HEK293 (cell line): ENCODE data around the gene FAM199X.
A peak's percentile ranks its signal among the peaks of the same experiment; 100 is the strongest.

Experiments used
- CTCF ChIA-PET: fragments of 350-600 bp; formaldehyde crosslinking; extraction: SDS; loops from one replicate; lab custom pipeline; 2021; ENCODE audit warnings: antibody characterized with exemption; lab: Yijun Ruan, JAX
- POLR2A ChIA-PET: fragments of 300-600 bp; formaldehyde crosslinking; extraction: SDS; loops from one replicate; lab custom pipeline; 2020; ENCODE audit warnings: antibody characterized with exemption, inconsistent platforms; lab: Yijun Ruan, JAX
- H3K27ac ChIP-seq: fragments of 200-500 bp; sonication (Bioruptor generic); 2 replicates; pipeline ENCODE4 v1.5.1; 2014; ENCODE audit warnings: low read depth, low read length, control low read depth, inconsistent platforms; ENCODE audit errors: extremely low read depth
- H3K36me3 ChIP-seq, 2 experiments: fragments of 200-500 bp in 1 of 2; sonication (Bioruptor generic) in 1 of 2; 1 replicate in 1 of 2; 2 replicates in 1 of 2; pipeline ENCODE4 v1.5.1; 2014 to 2017; ENCODE audit warnings: inconsistent platforms in 2 of 2, low read length in 2 of 2; ENCODE audit not compliant: control insufficient read depth in 2 of 2, insufficient read depth in 1 of 2
- H3K4me1 ChIP-seq: fragments of 200-500 bp; sonication (Bioruptor generic); 2 replicates; pipeline ENCODE4 v1.5.1; 2014; ENCODE audit warnings: mild to moderate bottlenecking, low read length, inconsistent platforms; ENCODE audit not compliant: control insufficient read depth, insufficient read depth
- H3K4me3 ChIP-seq: 2 replicates; pipeline ENCODE4 v1.5.1; 2011; ENCODE audit warnings: low read depth, mild to moderate bottlenecking, control low read depth, low read length, moderate library complexity
- H3K9me3 ChIP-seq: fragments of 200-500 bp; sonication (Bioruptor generic); 2 replicates; pipeline ENCODE4 v1.5.1; 2014; ENCODE audit warnings: low read depth, low read length, inconsistent platforms; ENCODE audit not compliant: control insufficient read depth, insufficient read depth
- GLI2 ChIP-seq: fragments of 450-650 bp; formaldehyde crosslinking; IDR thresholded peaks from 2 replicates; pipeline ENCODE4; 2017; ENCODE audit warnings: missing biosample characterization, missing genetic modification characterization, low read depth, borderline replicate concordance
- INSM2 ChIP-seq: fragments of 450-650 bp; formaldehyde crosslinking; IDR thresholded peaks from 2 replicates; pipeline ENCODE4 v1.5.1; 2016; ENCODE audit warnings: missing biosample characterization, missing genetic modification characterization
- OSR2 ChIP-seq: fragments of 450-650 bp; formaldehyde crosslinking; IDR thresholded peaks from 2 replicates; pipeline ENCODE4 v1.5.1; 2016; ENCODE audit warnings: missing biosample characterization, missing genetic modification characterization
- PBX3 ChIP-seq: sonication (generic); formaldehyde crosslinking; IDR thresholded peaks from 2 replicates; pipeline ENCODE4 v1.8.1; 2022; ENCODE audit warnings: mild to moderate bottlenecking, moderate library complexity, missing genetic modification reagents
- SP3 ChIP-seq: fragments of 450-650 bp; formaldehyde crosslinking; IDR thresholded peaks from 2 replicates; pipeline ENCODE4 v1.5.1; 2016; ENCODE audit warnings: missing biosample characterization, missing genetic modification characterization
- ZBTB17 ChIP-seq: fragments of 450-650 bp; formaldehyde crosslinking; IDR thresholded peaks from 2 replicates; pipeline ENCODE4 v1.5.1; 2016; ENCODE audit warnings: missing biosample characterization, missing genetic modification characterization
- ZEB2 ChIP-seq: fragments of 450-650 bp; formaldehyde crosslinking; IDR thresholded peaks from 2 replicates; pipeline ENCODE4 v1.5.1; 2016; ENCODE audit warnings: missing biosample characterization, missing genetic modification characterization
- ZNF112 ChIP-seq: fragments of 450-650 bp; formaldehyde crosslinking; IDR thresholded peaks from 2 replicates; pipeline ENCODE4 v1.5.0; 2017; ENCODE audit warnings: missing biosample characterization, missing genetic modification characterization
- ZNF121 ChIP-seq: fragments of 450-650 bp; formaldehyde crosslinking; IDR thresholded peaks from 2 replicates; pipeline ENCODE4 v1.5.1; 2016; ENCODE audit warnings: missing biosample characterization, missing genetic modification characterization
- ZNF266 ChIP-seq: fragments of 450-650 bp; formaldehyde crosslinking; IDR thresholded peaks from 2 replicates; pipeline ENCODE4 v1.5.1; 2016; ENCODE audit warnings: missing biosample characterization, missing genetic modification characterization, low read depth
- ZNF394 ChIP-seq: fragments of 450-650 bp; formaldehyde crosslinking; IDR thresholded peaks from 2 replicates; pipeline ENCODE4 v1.5.1; 2016; ENCODE audit warnings: missing biosample characterization, missing genetic modification characterization, mild to moderate bottlenecking, moderate library complexity, borderline replicate concordance
- ZNF571 ChIP-seq: fragments of 450-650 bp; formaldehyde crosslinking; IDR thresholded peaks from 2 replicates; pipeline ENCODE4 v1.5.0; 2017; ENCODE audit warnings: missing biosample characterization, missing genetic modification characterization
- ZSCAN30 ChIP-seq: fragments of 450-650 bp; IDR thresholded peaks from 2 replicates; pipeline ENCODE4 v1.5.1; 2018; ENCODE audit warnings: missing biosample characterization, mild to moderate bottlenecking, missing genetic modification characterization, moderate library complexity
- TF ChIP-seq, protein P1 (sequence below): fragments of 450-650 bp; IDR thresholded peaks from 2 replicates; pipeline ENCODE4 v1.5.1; 2018; ENCODE audit warnings: missing biosample characterization, mild to moderate bottlenecking, missing genetic modification characterization
- TF ChIP-seq, protein P2 (sequence below): fragments of 450-650 bp; formaldehyde crosslinking; IDR thresholded peaks from 2 replicates; pipeline ENCODE4 v1.5.1; 2016; ENCODE audit warnings: missing biosample characterization, missing genetic modification characterization
- TF ChIP-seq, protein P3 (sequence below): fragments of 450-650 bp; formaldehyde crosslinking; IDR thresholded peaks from 2 replicates; pipeline ENCODE4 v1.5.1; 2016; ENCODE audit warnings: missing biosample characterization, missing genetic modification characterization
- TF ChIP-seq, protein P4 (sequence below): fragments of 450-650 bp; formaldehyde crosslinking; IDR thresholded peaks from 2 replicates; pipeline ENCODE4 v1.5.0; 2017; ENCODE audit warnings: missing biosample characterization, missing genetic modification characterization, borderline replicate concordance
- TF ChIP-seq, protein P5 (sequence below): fragments of 450-650 bp; formaldehyde crosslinking; IDR thresholded peaks from 2 replicates; pipeline ENCODE4 v1.5.1; 2017; ENCODE audit warnings: missing biosample characterization, missing genetic modification characterization

FAM199X gene

GRCh38 chrX:104118765-104119164 is 47.5 kb upstream of the FAM199X start:
- POLR2A ChIA-PET: no interaction called here
- CTCF ChIA-PET: interaction anchor here (2.7 kb wide), 1 partner anchor 18 kb away, joined by 22 read pairs; no protein-coding TSS in a partner anchor
- TF ChIP-seq, protein P1, sequence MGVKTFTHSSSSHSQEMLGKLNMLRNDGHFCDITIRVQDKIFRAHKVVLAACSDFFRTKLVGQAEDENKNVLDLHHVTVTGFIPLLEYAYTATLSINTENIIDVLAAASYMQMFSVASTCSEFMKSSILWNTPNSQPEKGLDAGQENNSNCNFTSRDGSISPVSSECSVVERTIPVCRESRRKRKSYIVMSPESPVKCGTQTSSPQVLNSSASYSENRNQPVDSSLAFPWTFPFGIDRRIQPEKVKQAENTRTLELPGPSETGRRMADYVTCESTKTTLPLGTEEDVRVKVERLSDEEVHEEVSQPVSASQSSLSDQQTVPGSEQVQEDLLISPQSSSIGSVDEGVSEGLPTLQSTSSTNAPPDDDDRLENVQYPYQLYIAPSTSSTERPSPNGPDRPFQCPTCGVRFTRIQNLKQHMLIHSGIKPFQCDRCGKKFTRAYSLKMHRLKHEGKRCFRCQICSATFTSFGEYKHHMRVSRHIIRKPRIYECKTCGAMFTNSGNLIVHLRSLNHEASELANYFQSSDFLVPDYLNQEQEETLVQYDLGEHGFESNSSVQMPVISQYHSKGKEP (tag by site-specific recombination): peak; percentile 44; the same call in 1 of the 2 replicates
- TF ChIP-seq, protein P2, sequence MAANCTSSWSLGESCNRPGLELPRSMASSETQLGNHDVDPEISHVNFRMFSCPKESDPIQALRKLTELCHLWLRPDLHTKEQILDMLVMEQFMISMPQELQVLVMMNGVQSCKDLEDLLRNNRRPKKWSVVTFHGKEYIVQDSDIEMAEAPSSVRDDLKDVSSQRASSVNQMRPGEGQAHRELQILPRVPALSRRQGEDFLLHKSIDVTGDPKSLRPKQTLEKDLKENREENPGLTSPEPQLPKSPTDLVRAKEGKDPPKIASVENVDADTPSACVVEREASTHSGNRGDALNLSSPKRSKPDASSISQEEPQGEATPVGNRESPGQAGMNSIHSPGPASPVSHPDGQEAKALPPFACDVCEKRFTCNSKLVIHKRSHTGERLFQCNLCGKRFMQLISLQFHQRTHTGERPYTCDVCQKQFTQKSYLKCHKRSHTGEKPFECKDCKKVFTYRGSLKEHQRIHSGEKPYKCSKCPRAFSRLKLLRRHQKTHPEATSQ (tag by site-specific recombination): no peak
- TF ChIP-seq ZBTB17 (peak; percentile 46; the same call in 1 of the 2 replicates), ZEB2 (tag by site-specific recombination) (no peak)
- no peak overlapping the region for H3K27ac ChIP-seq
- H3K4me3 ChIP-seq: no peak overlapping the region
- H3K4me1 ChIP-seq: no peaks in the 10 kb centered on the region
- H3K36me3 ChIP-seq: no peaks in the 10 kb centered on the region
- no peaks in the 10 kb centered on the region; the same call in 1 of the 2 replicates for H3K9me3 ChIP-seq

GRCh38 chrX:104122829-104123228 is 43.4 kb upstream of the FAM199X start:
- H3K4me3 ChIP-seq: no peak overlapping the region
- ChIA-PET CTCF (interaction anchor here (0.6 to 1.6 kb wide), 2 partner anchors 14 to 262 kb away, joined by 3 to 9 read pairs; no protein-coding TSS in a partner anchor), POLR2A (no interaction called here)
- H3K4me1 ChIP-seq: no peaks in the 10 kb centered on the region
- H3K36me3 ChIP-seq: no peaks in the 10 kb centered on the region
- no peak overlapping the region for H3K27ac ChIP-seq
- H3K9me3 ChIP-seq: no peaks in the 10 kb centered on the region; the same call in 1 of the 2 replicates
- TF ChIP-seq ZNF121 (tag by site-specific recombination): no peak
- no peak for TF ChIP-seq ZNF112 (tag by site-specific recombination)
- TF ChIP-seq, protein P3, sequence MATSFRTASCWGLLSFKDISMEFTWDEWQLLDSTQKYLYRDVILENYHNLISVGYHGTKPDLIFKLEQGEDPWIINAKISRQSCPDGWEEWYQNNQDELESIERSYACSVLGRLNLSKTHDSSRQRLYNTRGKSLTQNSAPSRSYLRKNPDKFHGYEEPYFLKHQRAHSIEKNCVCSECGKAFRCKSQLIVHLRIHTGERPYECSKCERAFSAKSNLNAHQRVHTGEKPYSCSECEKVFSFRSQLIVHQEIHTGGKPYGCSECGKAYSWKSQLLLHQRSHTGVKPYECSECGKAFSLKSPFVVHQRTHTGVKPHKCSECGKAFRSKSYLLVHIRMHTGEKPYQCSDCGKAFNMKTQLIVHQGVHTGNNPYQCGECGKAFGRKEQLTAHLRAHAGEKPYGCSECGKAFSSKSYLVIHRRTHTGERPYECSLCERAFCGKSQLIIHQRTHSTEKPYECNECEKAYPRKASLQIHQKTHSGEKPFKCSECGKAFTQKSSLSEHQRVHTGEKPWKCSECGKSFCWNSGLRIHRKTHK (tag by site-specific recombination): no peak
- no peak for TF ChIP-seq OSR2 (tag by site-specific recombination)
- no peak for TF ChIP-seq GLI2
- TF ChIP-seq SP3: no peak
- TF ChIP-seq ZNF394 (tag by site-specific recombination): no peak
- TF ChIP-seq ZNF266: no peak
- no peak for TF ChIP-seq INSM2

- Histone ChIP-seq H3K27ac (no peak overlapping the region), H3K4me1 (no peaks in the 10 kb centered on the region), H3K36me3 (peaks cover 0 to 18% of the 10 kb centered on the region in 2 experiments; a peak in 1 of 3 replicates), H3K4me3 (no peak overlapping the region), H3K9me3 (no peaks in the 10 kb centered on the region)
- POLR2A ChIA-PET: no interaction called here
- CTCF ChIA-PET: interaction anchor here (0.7 to 2.2 kb wide), 3 partner anchors 9 to 14 kb away, joined by 3 to 10 read pairs (median 10); no protein-coding TSS in a partner anchor
- TF ChIP-seq PBX3 (CRISPR knock-in tag): no peak
- TF ChIP-seq, protein P4, sequence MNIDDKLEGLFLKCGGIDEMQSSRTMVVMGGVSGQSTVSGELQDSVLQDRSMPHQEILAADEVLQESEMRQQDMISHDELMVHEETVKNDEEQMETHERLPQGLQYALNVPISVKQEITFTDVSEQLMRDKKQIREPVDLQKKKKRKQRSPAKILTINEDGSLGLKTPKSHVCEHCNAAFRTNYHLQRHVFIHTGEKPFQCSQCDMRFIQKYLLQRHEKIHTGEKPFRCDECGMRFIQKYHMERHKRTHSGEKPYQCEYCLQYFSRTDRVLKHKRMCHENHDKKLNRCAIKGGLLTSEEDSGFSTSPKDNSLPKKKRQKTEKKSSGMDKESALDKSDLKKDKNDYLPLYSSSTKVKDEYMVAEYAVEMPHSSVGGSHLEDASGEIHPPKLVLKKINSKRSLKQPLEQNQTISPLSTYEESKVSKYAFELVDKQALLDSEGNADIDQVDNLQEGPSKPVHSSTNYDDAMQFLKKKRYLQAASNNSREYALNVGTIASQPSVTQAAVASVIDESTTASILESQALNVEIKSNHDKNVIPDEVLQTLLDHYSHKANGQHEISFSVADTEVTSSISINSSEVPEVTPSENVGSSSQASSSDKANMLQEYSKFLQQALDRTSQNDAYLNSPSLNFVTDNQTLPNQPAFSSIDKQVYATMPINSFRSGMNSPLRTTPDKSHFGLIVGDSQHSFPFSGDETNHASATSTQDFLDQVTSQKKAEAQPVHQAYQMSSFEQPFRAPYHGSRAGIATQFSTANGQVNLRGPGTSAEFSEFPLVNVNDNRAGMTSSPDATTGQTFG (tag by site-specific recombination): no peak
- no peak for TF ChIP-seq ZNF571 (tag by site-specific recombination)
- no peak for TF ChIP-seq ZSCAN30 (tag by site-specific recombination)
- TF ChIP-seq, protein P5, sequence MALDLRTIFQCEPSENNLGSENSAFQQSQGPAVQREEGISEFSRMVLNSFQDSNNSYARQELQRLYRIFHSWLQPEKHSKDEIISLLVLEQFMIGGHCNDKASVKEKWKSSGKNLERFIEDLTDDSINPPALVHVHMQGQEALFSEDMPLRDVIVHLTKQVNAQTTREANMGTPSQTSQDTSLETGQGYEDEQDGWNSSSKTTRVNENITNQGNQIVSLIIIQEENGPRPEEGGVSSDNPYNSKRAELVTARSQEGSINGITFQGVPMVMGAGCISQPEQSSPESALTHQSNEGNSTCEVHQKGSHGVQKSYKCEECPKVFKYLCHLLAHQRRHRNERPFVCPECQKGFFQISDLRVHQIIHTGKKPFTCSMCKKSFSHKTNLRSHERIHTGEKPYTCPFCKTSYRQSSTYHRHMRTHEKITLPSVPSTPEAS (tag by site-specific recombination): no peak
These were observed 39.4 kb upstream of the FAM199X start for GRCh38 chrX:104126856-104127255.
